ENCODE measurements around the gene PCSK9.

DNA sequence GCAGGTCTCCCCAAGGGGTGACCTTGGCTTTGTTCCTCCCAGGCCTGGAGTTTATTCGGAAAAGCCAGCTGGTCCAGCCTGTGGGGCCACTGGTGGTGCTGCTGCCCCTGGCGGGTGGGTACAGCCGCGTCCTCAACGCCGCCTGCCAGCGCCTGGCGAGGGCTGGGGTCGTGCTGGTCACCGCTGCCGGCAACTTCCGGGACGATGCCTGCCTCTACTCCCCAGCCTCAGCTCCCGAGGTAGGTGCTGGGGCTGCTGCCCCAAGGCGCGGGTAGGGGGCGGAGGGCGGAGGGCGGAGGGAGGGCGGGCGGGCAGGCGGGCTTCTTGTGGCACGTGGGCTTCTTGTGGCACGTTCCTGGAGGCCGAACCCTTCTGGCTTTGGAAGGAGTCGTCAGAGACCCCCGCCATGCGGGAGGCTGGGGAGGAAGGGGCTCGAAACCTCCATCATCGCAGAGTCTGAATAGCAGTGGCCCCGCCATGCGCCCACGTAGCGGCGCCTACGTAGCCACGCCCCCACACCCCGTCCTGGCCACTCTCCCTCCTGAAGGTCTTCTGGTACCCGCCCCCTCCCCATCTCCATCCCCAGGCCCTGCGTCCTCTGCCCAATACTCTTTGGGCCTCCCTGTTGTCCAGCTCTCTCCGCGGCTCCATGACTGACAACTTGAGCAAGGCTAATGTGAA, 16.7 kb downstream of the PCSK9 start:
- TF ChIP-seq FOXM1 (IDR thresholded peaks at IDR 0.05; ENCODE audit: borderline replicate concordance): no peak
- TF ChIP-seq SUZ12 (IDR thresholded peaks at IDR 0.05): no peak
- no peak for TF ChIP-seq FOXA1 (IDR thresholded peaks at IDR 0.05)
- no peak for TF ChIP-seq TARDBP (IDR thresholded peaks at IDR 0.05)
